Skeletal muscle satellite cell (primary cell): ENCODE results near the gene PROS1.
"Not testable (repeated sequence)": the region's sequence is repeated elsewhere in the genome, so short reads cannot be mapped to it uniquely, and the experiment has no call there.

ENCODE experiments used
- H3K27me3 ChIP-seq: 2 replicates; pipeline ENCODE4 v1.7.0; 2013; ENCODE audit warnings: low read length; ENCODE audit not compliant: control insufficient read depth, insufficient read depth
- H3K36me3 ChIP-seq: 2 replicates; pipeline ENCODE4 v1.7.0; 2013; ENCODE audit warnings: mild to moderate bottlenecking, control low read depth, low read length; ENCODE audit not compliant: insufficient read depth
- H3K4me1 ChIP-seq: 2 replicates; pipeline ENCODE4 v1.7.0; 2013; ENCODE audit warnings: low read length; ENCODE audit not compliant: control insufficient read depth, insufficient read depth
- H3K4me2 ChIP-seq: 2 replicates; pipeline ENCODE4 v1.7.0; 2013; ENCODE audit warnings: mild to moderate bottlenecking, low read length
- H3K4me3 ChIP-seq: 2 replicates; pipeline ENCODE4 v1.7.0; 2013; ENCODE audit warnings: low read length
- H3K9ac ChIP-seq: 2 replicates; pipeline ENCODE4 v1.7.0; 2013; ENCODE audit warnings: mild to moderate bottlenecking, low read depth, low read length, moderate library complexity
- H3K9me3 ChIP-seq: replicated peaks from 2 replicates; pipeline ENCODE4 v1.7.0; 2013; ENCODE audit warnings: mild to moderate bottlenecking, control low read depth, low read length

PROS1 gene

DNA sequence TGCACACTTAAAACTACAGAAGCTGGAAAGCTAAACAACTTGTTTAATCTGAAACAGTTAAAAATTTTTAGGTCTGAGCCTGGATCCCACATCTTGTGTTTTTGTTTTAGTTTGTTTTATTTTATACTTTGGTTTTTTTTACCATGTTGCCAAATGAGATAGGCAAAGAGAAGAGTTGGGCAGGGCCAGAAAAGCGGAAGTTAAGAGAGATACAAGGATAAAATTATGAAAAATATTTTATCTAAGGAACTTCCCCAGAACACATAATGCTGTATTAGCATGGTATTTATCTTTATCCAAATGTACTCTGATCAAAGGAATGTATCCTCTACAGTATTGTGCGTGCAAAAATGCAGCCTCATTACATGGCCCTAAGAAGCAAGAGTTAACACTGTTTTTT, 50.7 kb downstream of the PROS1 start:
- H3K4me3 ChIP-seq: no peak overlapping the region
- H3K36me3 ChIP-seq: no peaks in the 10 kb centered on the region
- no peaks in the 10 kb centered on the region for H3K9me3 ChIP-seq
- no peaks in the 10 kb centered on the region for H3K27me3 ChIP-seq
- H3K9ac ChIP-seq: no peak overlapping the region
- H3K4me2 ChIP-seq: no peak overlapping the region
- no peaks in the 10 kb centered on the region for H3K4me1 ChIP-seq

DNA sequence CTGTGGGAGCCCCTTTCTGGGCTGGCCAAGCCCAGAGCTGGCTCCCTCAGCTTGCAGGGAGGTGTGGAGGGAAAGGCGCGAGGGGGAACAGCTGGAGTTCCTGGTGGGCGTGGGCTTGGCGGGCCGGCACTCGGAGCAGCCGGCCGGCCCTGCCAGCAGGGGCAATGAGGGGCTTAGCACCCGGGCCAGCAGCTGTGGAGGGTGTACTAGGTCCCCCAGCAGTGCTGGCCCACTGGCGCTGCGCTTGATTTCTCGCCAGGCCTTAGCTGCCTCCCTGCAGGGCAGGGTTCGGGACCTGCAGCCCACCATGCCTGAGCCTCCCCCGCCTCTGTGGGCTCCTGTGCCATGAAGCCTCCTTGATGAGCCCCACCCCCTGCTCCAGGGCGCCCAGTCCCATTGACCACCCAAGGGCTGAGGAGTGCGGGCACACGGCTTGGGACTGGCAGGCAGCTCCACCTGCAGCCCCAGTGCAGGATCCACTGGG, 56.1 kb downstream of the PROS1 start:
- H3K36me3 ChIP-seq, H3K4me1 ChIP-seq, H3K9ac ChIP-seq, H3K4me2 ChIP-seq, H3K27me3 ChIP-seq, H3K9me3 ChIP-seq, H3K4me3 ChIP-seq: not testable (repeated sequence)

DNA sequence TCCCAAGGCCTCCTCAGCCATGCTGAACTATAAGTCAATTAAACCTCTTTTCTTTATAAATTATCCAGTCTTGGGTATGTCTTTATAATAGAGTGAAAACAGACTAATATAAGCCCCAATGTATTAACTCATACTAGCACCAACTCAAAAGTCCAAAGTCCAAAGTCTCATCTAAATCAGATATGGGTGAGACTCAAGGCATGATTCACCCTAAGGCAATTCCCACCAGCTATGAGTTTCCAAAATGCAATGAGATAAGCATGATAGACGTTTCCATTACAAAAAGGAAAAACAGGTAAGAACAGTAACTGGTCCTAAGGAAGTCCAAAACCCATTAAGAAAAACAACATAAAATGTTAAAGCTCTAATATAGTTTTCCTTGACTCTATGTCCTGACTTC, 60.1 kb downstream of the PROS1 start:
- not testable (repeated sequence) for H3K36me3 ChIP-seq, H3K4me3 ChIP-seq, H3K4me1 ChIP-seq, H3K27me3 ChIP-seq, H3K9ac ChIP-seq, H3K4me2 ChIP-seq, H3K9me3 ChIP-seq

DNA sequence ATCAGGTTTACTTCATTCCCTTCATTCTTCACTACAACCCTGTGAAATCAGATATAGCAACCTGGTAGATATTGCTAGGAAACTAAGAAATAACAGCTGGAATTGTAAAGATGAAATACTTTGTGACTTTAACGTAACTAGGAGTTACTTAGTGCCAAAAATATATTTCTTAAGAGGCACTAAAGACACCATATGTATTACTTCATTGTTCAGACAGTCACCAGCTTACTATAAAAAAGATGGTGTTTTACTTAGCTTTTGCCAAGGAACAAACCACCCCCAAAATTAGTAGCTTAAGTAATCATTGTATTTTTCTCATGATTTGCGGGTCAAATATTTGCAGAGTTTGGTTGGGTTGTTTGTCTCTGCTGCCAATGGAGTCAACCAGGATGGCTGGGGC, 62.5 kb downstream of the PROS1 start:
- no peaks in the 10 kb centered on the region for H3K36me3 ChIP-seq
- no peak overlapping the region for H3K4me2 ChIP-seq
- H3K9ac ChIP-seq: no peak overlapping the region
- H3K4me3 ChIP-seq: no peak overlapping the region
- H3K4me1 ChIP-seq: peaks cover 2% of the 10 kb centered on the region
- no peaks in the 10 kb centered on the region for H3K9me3 ChIP-seq
- H3K27me3 ChIP-seq: no peaks in the 10 kb centered on the region

DNA sequence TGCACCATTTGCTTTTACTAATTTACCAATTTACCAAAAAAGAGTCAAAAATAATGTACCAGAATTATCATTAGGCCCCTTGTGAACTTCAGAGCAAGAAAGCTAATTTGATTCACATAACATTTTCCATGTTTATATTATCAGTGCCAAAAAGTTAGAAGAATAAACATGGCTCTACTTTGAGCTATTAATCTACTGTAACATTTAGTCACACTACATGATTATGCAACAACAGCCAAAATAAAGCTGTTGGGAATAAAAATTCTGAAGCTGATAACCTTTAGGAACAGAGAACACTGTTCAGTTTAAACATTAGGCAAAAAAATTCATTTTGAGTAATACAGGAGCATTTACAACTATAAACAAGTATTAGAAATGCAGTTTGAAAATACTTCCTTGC, 63.6 kb downstream of the PROS1 start:
- H3K4me3 ChIP-seq: no peak overlapping the region
- H3K9ac ChIP-seq: no peak overlapping the region
- H3K4me1 ChIP-seq: peaks cover 2% of the 10 kb centered on the region
- H3K27me3 ChIP-seq: no peaks in the 10 kb centered on the region
- H3K9me3 ChIP-seq: no peaks in the 10 kb centered on the region
- no peaks in the 10 kb centered on the region for H3K36me3 ChIP-seq
- H3K4me2 ChIP-seq: no peak overlapping the region

DNA sequence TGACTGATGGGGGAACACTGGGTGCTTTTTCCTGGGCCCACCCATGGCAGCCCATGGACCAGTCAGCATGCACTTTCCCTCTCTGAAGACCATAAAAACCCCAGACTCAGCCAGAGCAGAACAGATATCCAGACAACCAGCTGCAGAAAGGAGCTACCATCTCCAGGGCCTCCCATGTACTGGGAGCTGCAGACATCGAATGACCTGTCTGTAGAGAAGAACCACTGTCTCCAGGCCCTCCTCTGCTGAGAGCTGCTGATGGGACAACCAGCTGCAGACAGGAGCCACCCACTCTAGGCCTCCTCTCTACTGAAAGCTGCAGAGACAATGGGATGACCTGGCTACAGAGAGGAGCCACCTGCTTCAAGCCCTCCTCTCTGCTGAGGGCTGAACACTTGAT, 66.6 kb downstream of the PROS1 start:
- Histone ChIP-seq H3K4me1 (peaks cover 2% of the 10 kb centered on the region), H3K9me3 (no peaks in the 10 kb centered on the region), H3K27me3 (no peaks in the 10 kb centered on the region), H3K4me2 (no peak overlapping the region), H3K9ac (no peak overlapping the region), H3K36me3 (no peaks in the 10 kb centered on the region), H3K4me3 (no peak overlapping the region)

DNA sequence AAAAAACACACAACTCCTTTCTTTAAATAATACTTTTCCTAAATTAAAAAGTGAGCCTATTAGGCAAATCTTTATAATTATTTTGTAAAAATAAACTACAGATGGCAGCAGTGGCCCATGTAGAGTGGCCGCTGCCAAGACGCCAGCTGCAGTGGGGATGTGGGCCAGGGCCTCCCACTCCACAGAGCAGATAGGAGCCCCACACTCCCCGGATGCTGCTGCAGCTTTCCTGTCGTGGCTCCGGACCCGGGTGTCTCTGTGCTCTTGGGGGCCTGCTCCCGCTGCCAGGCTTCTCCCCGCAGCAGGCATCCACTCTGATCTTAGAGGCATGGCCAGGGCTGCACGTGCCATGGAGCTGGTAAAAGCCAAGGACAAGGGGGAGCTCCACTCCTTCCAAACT, 67.5 kb downstream of the PROS1 start:
- H3K36me3 ChIP-seq: no peaks in the 10 kb centered on the region
- H3K4me1 ChIP-seq: peaks cover 2% of the 10 kb centered on the region
- no peak overlapping the region for H3K4me3 ChIP-seq
- H3K9me3 ChIP-seq: no peaks in the 10 kb centered on the region
- H3K9ac ChIP-seq: no peak overlapping the region
- no peak overlapping the region for H3K4me2 ChIP-seq
- no peaks in the 10 kb centered on the region for H3K27me3 ChIP-seq

DNA sequence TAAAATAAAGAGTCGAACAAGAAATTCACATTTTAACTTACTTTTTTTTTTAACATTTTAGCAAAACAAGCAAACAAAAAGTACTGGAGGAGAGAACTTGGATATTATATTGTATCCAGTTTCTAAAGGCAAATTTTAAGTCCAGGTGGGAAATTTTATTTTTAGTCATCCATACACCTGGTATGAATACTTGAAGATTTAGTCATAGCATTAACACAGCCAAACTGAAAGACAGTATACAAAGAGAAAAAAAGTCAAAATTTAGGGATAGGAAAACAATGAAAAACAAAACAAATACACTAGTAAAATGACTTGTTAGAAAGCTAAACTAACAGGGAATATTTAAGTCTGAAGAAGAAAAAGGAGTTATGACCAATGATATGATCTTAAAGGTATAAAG, 69.1 kb downstream of the PROS1 start:
- Histone ChIP-seq H3K36me3 (no peaks in the 10 kb centered on the region), H3K4me2 (no peak overlapping the region), H3K9me3 (no peaks in the 10 kb centered on the region), H3K4me3 (no peak overlapping the region), H3K9ac (no peak overlapping the region), H3K27me3 (no peaks in the 10 kb centered on the region), H3K4me1 (no peaks in the 10 kb centered on the region)

DNA sequence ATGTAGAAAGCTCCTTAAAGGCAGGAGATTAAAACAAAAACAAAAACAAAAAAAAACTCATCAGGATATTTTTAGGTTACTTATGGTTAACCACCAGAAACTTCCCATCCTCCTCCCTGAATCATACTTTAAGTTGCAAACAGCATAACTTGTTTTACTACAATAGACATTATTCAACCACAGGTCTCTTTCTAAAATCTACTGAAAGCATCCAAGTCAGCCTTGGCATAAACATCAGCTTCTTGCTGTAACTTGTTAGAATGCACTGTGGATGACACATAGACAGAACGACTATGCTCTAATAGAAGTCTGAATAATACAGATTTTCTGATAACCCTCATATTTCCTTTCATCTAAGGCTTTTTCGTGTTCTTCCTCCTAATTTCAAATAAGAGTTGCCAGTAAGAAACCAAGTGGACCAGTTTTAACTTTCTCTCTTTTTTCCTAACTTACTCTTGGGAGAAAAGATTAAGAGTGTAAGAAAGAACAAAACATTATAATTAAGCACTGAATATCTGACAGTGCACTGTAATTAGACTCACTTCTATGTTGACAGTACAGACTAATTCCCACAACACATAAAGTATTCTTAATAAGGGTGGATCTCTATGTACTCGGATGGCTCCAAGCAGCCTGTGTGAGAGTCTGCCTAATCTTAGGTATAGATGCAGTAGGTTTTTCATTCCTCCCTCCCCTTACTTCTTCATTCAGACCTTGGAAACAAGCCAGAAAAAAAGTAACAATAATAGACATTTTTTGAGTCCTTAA, 95.3 kb downstream of the PROS1 start:
- not testable (repeated sequence) for H3K4me2 ChIP-seq, H3K4me3 ChIP-seq, H3K9me3 ChIP-seq, H3K27me3 ChIP-seq, H3K4me1 ChIP-seq, H3K9ac ChIP-seq, H3K36me3 ChIP-seq

DNA sequence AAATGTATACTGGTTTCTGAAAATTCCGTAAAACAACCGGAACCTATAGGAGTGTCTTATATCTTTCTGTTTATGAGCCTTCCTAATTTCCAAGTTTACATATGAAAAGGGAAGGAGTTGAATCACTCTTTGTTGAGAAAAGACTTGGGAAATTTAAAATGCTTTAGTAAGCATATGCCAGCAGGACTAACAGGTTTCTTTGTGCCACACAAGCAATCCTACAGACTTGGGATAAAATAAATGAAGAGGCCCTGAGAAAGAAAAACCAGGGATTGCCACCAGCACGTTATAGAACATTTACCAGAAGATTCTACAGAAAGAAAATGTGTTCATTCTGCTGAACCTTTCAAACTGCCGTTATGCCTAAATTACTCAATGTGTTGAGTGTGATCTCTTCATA, 96.3 kb downstream of the PROS1 start:
- not testable (repeated sequence) for H3K9me3 ChIP-seq, H3K27me3 ChIP-seq, H3K4me2 ChIP-seq, H3K9ac ChIP-seq, H3K4me1 ChIP-seq, H3K4me3 ChIP-seq, H3K36me3 ChIP-seq

DNA sequence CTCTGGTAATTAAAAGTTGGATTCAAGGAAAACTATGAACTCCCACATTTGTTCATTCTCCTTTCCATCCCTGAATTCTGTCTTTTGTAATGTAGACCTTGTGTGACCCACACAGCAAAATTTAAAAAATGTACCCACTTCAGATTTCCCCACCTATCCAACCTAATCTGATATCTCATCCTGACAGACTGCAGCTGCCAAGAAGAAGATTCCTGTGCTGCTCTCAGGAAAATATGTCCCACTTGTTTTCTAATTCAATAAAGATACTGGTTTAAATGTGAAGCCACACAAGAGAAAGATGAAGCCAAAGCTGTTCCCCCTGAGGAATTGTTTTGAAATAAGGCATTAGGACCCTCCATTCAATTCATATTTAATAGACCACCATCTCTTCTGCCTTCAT, 100.3 kb downstream of the PROS1 start:
- not testable (repeated sequence) for H3K4me1 ChIP-seq, H3K4me3 ChIP-seq, H3K9me3 ChIP-seq, H3K36me3 ChIP-seq, H3K27me3 ChIP-seq, H3K4me2 ChIP-seq, H3K9ac ChIP-seq

DNA sequence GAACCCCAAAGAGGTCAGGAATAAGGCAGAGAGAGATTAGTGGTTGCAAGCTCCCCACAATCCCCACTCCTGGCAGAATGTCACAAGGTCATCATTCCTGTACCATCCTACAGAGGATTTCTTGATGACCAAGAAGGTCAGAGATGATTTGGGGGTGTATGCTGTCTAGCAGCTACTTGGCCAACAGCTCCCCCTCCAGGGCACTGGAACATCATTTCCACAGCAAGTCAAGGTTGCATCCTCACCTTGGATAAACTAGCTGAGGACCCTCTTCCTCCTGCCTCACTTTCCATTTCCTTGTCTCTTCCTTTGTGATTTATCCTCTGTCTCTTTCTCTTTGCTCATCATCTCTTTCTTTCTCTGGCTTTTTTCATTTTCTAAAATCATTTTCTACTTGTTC, 106.3 kb downstream of the PROS1 start:
- Histone ChIP-seq H3K9me3 (no peaks in the 10 kb centered on the region), H3K36me3 (no peaks in the 10 kb centered on the region), H3K4me1 (no peaks in the 10 kb centered on the region), H3K4me3 (no peak overlapping the region), H3K9ac (no peak overlapping the region), H3K27me3 (no peaks in the 10 kb centered on the region), H3K4me2 (no peak overlapping the region)
